HepG2 (cell line): ENCODE data around the gene HUNK. TPM values are rescaled to one million over a fixed set of nuclear protein-coding genes. Genes with fewer than 3 reads are reported as not detected.

ENCODE experiments used
- ATAC-seq: fragments of 200-7000 bp; cut with Tn5 transposase; 3 replicates; pipeline ENCODE4 v1.9.1; 2020; ENCODE audit warnings: mild to moderate bottlenecking, moderate library complexity
- BruUV-seq: library from RNA; stranded (reverse); fragments of 400-500 nt; replicated peaks from 2 replicates; lab custom pipeline; 2021; lab: Mats Ljungman, UMichigan
- CTCF ChIA-PET: fragments of 300-600 bp; formaldehyde crosslinking; extraction: SDS; loops from one replicate; lab custom pipeline; 2021; ENCODE audit warnings: low total read pairs, inconsistent platforms, low intra/inter-chr PET ratio; lab: Yijun Ruan, JAX
- POLR2A ChIA-PET: fragments of 350-600 bp; sonication (Branson Sonifier 250); formaldehyde crosslinking; loops from one replicate; lab custom pipeline; 2020; ENCODE audit warnings: antibody characterized with exemption, inconsistent platforms; lab: Yijun Ruan, JAX
- DNase-seq: peaks from one replicate; pipeline ENCODE4 v3.0.0-alpha.2; 2015; ENCODE audit warnings: low spot score
- FAIRE-seq: peaks from 3 replicates; lab custom pipeline; 2011; peaks lifted over from hg19 to GRCh38; lab: Jason Lieb, UNC
- H2AFZ ChIP-seq: one replicate; pipeline ENCODE4 v1.6.1; 2011; ENCODE audit warnings: low read length, inconsistent platforms
- H3K27ac ChIP-seq: fragments of 300-600 bp; 3 replicates; pipeline ENCODE4 v1.8.0; 2011; ENCODE audit warnings: mixed run types, mild to moderate bottlenecking, mixed read lengths, low read length, inconsistent platforms; ENCODE audit not compliant: insufficient read depth; ENCODE audit errors: extremely low read length
- H3K27me3 ChIP-seq, 2 experiments: fragments of 200-600 bp in 1 of 2; 2 replicates in 1 of 2; 3 replicates in 1 of 2; pipeline versions ENCODE4 v1.6.0 to v1.8.0; 2011; ENCODE audit warnings: low read length in 2 of 2, mild to moderate bottlenecking in 2 of 2, moderate library complexity in 2 of 2, inconsistent platforms in 1 of 2; ENCODE audit not compliant: insufficient read depth in 2 of 2, control insufficient read depth in 1 of 2
- H3K36me3 ChIP-seq, 2 experiments: fragments of 200-600 bp in 1 of 2; replicated peaks in 1 of 2; 2 replicates in 1 of 2; 3 replicates in 1 of 2; pipeline versions ENCODE4 v1.5.1 to v1.8.0; 2011; ENCODE audit warnings: low read length in 2 of 2, inconsistent platforms in 1 of 2; ENCODE audit not compliant: insufficient read depth in 2 of 2, control insufficient read depth in 1 of 2
- H3K4me1 ChIP-seq: 2 replicates; pipeline ENCODE4 v1.5.1; 2012; ENCODE audit warnings: low read length, inconsistent platforms; ENCODE audit not compliant: insufficient read depth
- H3K4me2 ChIP-seq: 2 replicates; pipeline ENCODE4 v1.6.0; 2011; ENCODE audit warnings: low read depth, low read length, inconsistent platforms
- H3K4me3 ChIP-seq, 3 experiments: fragments of 200-600 bp in 1 of 3; sonication (generic), shearing (Covaris generic) in 1 of 3; replicated peaks in 1 of 3; 2 replicates each; pipeline ENCODE4 v1.5.1; 2011 to 2016; ENCODE audit warnings: low read length in 3 of 3, inconsistent platforms in 2 of 3, low read depth in 2 of 3, mild to moderate bottlenecking in 2 of 3, control low read depth in 1 of 3, mixed read lengths in 1 of 3; ENCODE audit not compliant: insufficient read depth in 1 of 3
- H3K79me2 ChIP-seq: one replicate; pipeline ENCODE4 v1.6.1; 2011; ENCODE audit warnings: low read length, inconsistent platforms; ENCODE audit not compliant: insufficient read depth
- H3K9ac ChIP-seq: 2 replicates; pipeline ENCODE4 v1.6.0; 2011; ENCODE audit warnings: mild to moderate bottlenecking, low read depth, low read length, inconsistent platforms; ENCODE audit not compliant: insufficient read depth
- H3K9me3 ChIP-seq: 2 replicates; pipeline ENCODE4 v1.5.1; 2012; ENCODE audit warnings: mild to moderate bottlenecking, low read length
- H4K20me1 ChIP-seq: 2 replicates; pipeline ENCODE4 v1.6.0; 2011; ENCODE audit warnings: inconsistent platforms, mild to moderate bottlenecking, low read length, moderate library complexity; ENCODE audit not compliant: insufficient read depth
- AKNA ChIP-seq: sonication (generic); formaldehyde crosslinking; IDR thresholded peaks from 2 replicates; pipeline ENCODE4 v1.4.0; 2020; ENCODE audit warnings: missing genetic modification reagents, borderline replicate concordance
- E2F2 ChIP-seq: sonication (generic); formaldehyde crosslinking; IDR thresholded peaks from 2 replicates; pipeline ENCODE4 v1.4.0; 2020; ENCODE audit warnings: missing genetic modification reagents, borderline replicate concordance
- E2F5 ChIP-seq: sonication (generic); formaldehyde crosslinking; conservative IDR thresholded peaks from 2 replicates; pipeline ENCODE4 v1.4.0; 2020; ENCODE audit warnings: missing genetic modification reagents
- EZH2 ChIP-seq: conservative IDR thresholded peaks from 2 replicates; pipeline ENCODE4 v1.6.1; 2012; ENCODE audit warnings: mild to moderate bottlenecking, low read depth, low read length, moderate library complexity
- GATA4 ChIP-seq: sonication (generic); IDR thresholded peaks from 2 replicates; pipeline ENCODE4 v1.6.1; 2016; ENCODE audit warnings: antibody characterized with exemption, low read depth, borderline replicate concordance
- HES4 ChIP-seq: sonication (generic); formaldehyde crosslinking; IDR thresholded peaks from 2 replicates; pipeline ENCODE4 v1.9.0; 2021; ENCODE audit warnings: mild to moderate bottlenecking, missing genetic modification reagents, borderline replicate concordance
- PBX3 ChIP-seq: sonication (generic); formaldehyde crosslinking; IDR thresholded peaks from 2 replicates; pipeline ENCODE4 v1.8.1; 2023; ENCODE audit warnings: missing genetic modification reagents, inconsistent platforms, borderline replicate concordance
- PHF20 ChIP-seq: sonication (generic); formaldehyde crosslinking; IDR thresholded peaks from 2 replicates; pipeline ENCODE4 v1.5.0; 2020; ENCODE audit warnings: mild to moderate bottlenecking, missing genetic modification reagents
- SALL1 ChIP-seq: sonication (generic); formaldehyde crosslinking; IDR thresholded peaks from 2 replicates; pipeline ENCODE4 v1.8.0; 2022; ENCODE audit warnings: mild to moderate bottlenecking, missing genetic modification reagents
- ZBTB33 ChIP-seq: sonication (generic); formaldehyde crosslinking; IDR thresholded peaks from 2 replicates; pipeline ENCODE4 v1.4.0; 2020; ENCODE audit warnings: missing genetic modification reagents
- WGBS: methylation state at CpG from one replicate; pipeline ENCODE4 v1.1.6; 2017; ENCODE audit warnings: low lambda C conversion rate; 5-methylcytosine and 5-hydroxymethylcytosine counted together
- in situ Hi-C: cut with HindIII; loops from 2 replicates; pipeline ENCODE4 v1.10.0; 2017; ENCODE audit warnings: low pct_unique_long_range_greater_than_20kb; ENCODE audit not compliant: extremely low pct_ligation_motif_present
- intact Hi-C: fragments of 100-400 bp; cut with micrococcal nuclease; formaldehyde crosslinking; loops from one replicate; pipeline ENCODE4 v1.10.0; 2022; ENCODE audit not compliant: unreplicated experiment
- polyA plus RNA-seq, 8 experiments: library from polyadenylated mRNA; depleted of rRNA in 3 of 8; stranded (reverse) in 7 of 8; unstranded in 1 of 8; fragments of >200 nt; fragmentation: Illumina TruSeq in 4 of 8; extraction: Trizol in 4 of 8; gene quantifications; 2 replicates each; pipeline versions ENCODE4 v1.2.1 to v1.2.3, GENCODE V29; 2011 to 2016; ENCODE audit warnings: low read depth in 4 of 8, missing spikeins in 1 of 8, mixed read lengths in 1 of 8; ENCODE audit not compliant: insufficient read depth in 1 of 8
- total RNA-seq, 5 experiments: library from RNA; depleted of rRNA; stranded (reverse); fragments of >200 nt; fragmentation: Illumina TruSeq; extraction: Trizol; gene quantifications; 2 replicates each; pipeline ENCODE4 v1.2.3, GENCODE V29; 2016; ENCODE audit warnings: low read depth in 1 of 5

Gene HUNK
- total and polyA plus RNA-seq, 2 of the 13 experiments (the other 11 are each of a cell fraction or from before 2014, with no cell fraction given) = 1.8 to 1.9 TPM

GRCh38 chr21:31945141-31945540 lies 72.3 kb downstream of the HUNK start (continued):
- TF ChIP-seq AKNA = no peak

GRCh38 chr21:31945546-31945945 lies 72.7 kb downstream of the HUNK start:
- H3K4me3 ChIP-seq = no peak overlapping the region
- no peaks in the 10 kb centered on the region for H3K79me2 ChIP-seq
- CTCF ChIA-PET = no interaction called here
- in situ Hi-C loops = no loop called here
- H3K4me1 ChIP-seq = peaks cover 35% of the 10 kb centered on the region
- H3K36me3 ChIP-seq = peaks cover 3 to 30% of the 10 kb centered on the region in 2 experiments
- no peak overlapping the region for H3K4me2 ChIP-seq
- no peak overlapping the region for H3K27ac ChIP-seq
- no peak overlapping the region for H3K9ac ChIP-seq
- BruUV-seq = no TSS peak
- TF ChIP-seq ZBTB33 (CRISPR knock-in tag) = no peak
- TF ChIP-seq PBX3 (CRISPR knock-in tag) = no peak
- no peak for TF ChIP-seq GATA4
- TF ChIP-seq E2F5 = no peak
- TF ChIP-seq E2F2 (CRISPR knock-in tag) = no peak
- TF ChIP-seq SALL1 (CRISPR knock-in tag) = no peak
- no peak for TF ChIP-seq EZH2
- TF ChIP-seq PHF20 (CRISPR knock-in tag) = no peak
- no peak for TF ChIP-seq HES4 (CRISPR knock-in tag)
- H3K9me3 ChIP-seq = no peaks in the 10 kb centered on the region
- FAIRE-seq (no peak), DNase-seq (no peak), ATAC-seq (no peak)
- POLR2A ChIA-PET = no interaction called here
- no peaks in the 10 kb centered on the region for H4K20me1 ChIP-seq
- no peaks in the 10 kb centered on the region for H3K27me3 ChIP-seq
- intact Hi-C loops = no loop called here
- H2AFZ ChIP-seq = no peak overlapping the region
- WGBS = 88% methylated on average over 4 of the region's 4 CpGs
